ENCODE data around the gene SLC28A1. TPM values are rescaled to one million over a fixed set of nuclear protein-coding genes. Genes with fewer than 3 reads are reported as not detected.

SLC28A1 gene
- polyA plus RNA-seq, 1 donor (not counting 4 experiments of a cell fraction or from before 2014, with no cell fraction given) = not detected

- Histone ChIP-seq H3K36me3 (ENCODE audit: control insufficient read depth in 2 of 2, extremely low read depth in 1 of 2, insufficient read depth in 2 of 2, low read length in 2 of 2) (no peaks in the 10 kb centered on the region), H2AFZ (ENCODE audit: control insufficient read depth, low read length) (no peak overlapping the region), H3K27ac (ENCODE audit: control insufficient read depth, insufficient read depth, low read length) (no peak overlapping the region), H3K4me3 (ENCODE audit: control insufficient read depth in 2 of 3, extremely low read depth in 1 of 3, insufficient read depth in 2 of 3, low read depth in 1 of 3, low read length in 3 of 3) (no peak overlapping the region), H3K9ac (ENCODE audit: control insufficient read depth, extremely low read depth, insufficient read depth, low read length) (no peak overlapping the region), H3K79me2 (ENCODE audit: control insufficient read depth, insufficient read depth, low read length) (no peaks in the 10 kb centered on the region), H3K9me1 (ENCODE audit: control insufficient read depth, extremely low read depth, insufficient read depth, low read length) (no peaks in the 10 kb centered on the region), H3K9me3 (ENCODE audit: control insufficient read depth, low read depth, low read length) (no peaks in the 10 kb centered on the region), H3K27me3 (ENCODE audit: control insufficient read depth, extremely low read depth, insufficient read depth, low read length) (no peaks in the 10 kb centered on the region), H4K20me1 (ENCODE audit: control insufficient read depth, extremely low read depth, insufficient read depth, low read length) (no peaks in the 10 kb centered on the region), H3K4me1 (ENCODE audit: control insufficient read depth, extremely low read depth, insufficient read depth, low read length) (no peaks in the 10 kb centered on the region), H3K4me2 (ENCODE audit: control insufficient read depth, extremely low read depth, insufficient read depth, low read depth, low read length) (no peak overlapping the region)
- FAIRE-seq = no peak
- no peak for TF ChIP-seq EZH2 (IDR thresholded peaks at IDR 0.05; ENCODE audit: low read length)
- dilution Hi-C loops (cut with MboI; ENCODE audit: extremely low pct_ligation_motif_present, low sequenced_read_pairs) = no loop called here
- no peak for DNase-seq (ENCODE audit: low read depth, low spot score)
Measured at GRCh38 chr15:84872009-84872910, 12.2 kb upstream of the SLC28A1 start.

- Histone ChIP-seq H3K9me3 (ENCODE audit: control insufficient read depth, low read depth, low read length) (no peaks in the 10 kb centered on the region), H3K4me3 (ENCODE audit: control insufficient read depth in 2 of 3, extremely low read depth in 1 of 3, insufficient read depth in 2 of 3, low read depth in 1 of 3, low read length in 3 of 3) (no peak overlapping the region), H3K4me1 (ENCODE audit: control insufficient read depth, extremely low read depth, insufficient read depth, low read length) (no peaks in the 10 kb centered on the region), H3K9me1 (ENCODE audit: control insufficient read depth, extremely low read depth, insufficient read depth, low read length) (no peaks in the 10 kb centered on the region), H4K20me1 (ENCODE audit: control insufficient read depth, extremely low read depth, insufficient read depth, low read length) (no peaks in the 10 kb centered on the region), H3K27ac (ENCODE audit: control insufficient read depth, insufficient read depth, low read length) (no peak overlapping the region), H3K27me3 (ENCODE audit: control insufficient read depth, extremely low read depth, insufficient read depth, low read length) (no peaks in the 10 kb centered on the region), H3K79me2 (ENCODE audit: control insufficient read depth, insufficient read depth, low read length) (no peaks in the 10 kb centered on the region), H3K9ac (ENCODE audit: control insufficient read depth, extremely low read depth, insufficient read depth, low read length) (no peak overlapping the region), H3K36me3 (ENCODE audit: control insufficient read depth in 2 of 2, extremely low read depth in 1 of 2, insufficient read depth in 2 of 2, low read length in 2 of 2) (no peaks in the 10 kb centered on the region), H2AFZ (ENCODE audit: control insufficient read depth, low read length) (no peak overlapping the region), H3K4me2 (ENCODE audit: control insufficient read depth, extremely low read depth, insufficient read depth, low read depth, low read length) (no peak overlapping the region)
- TF ChIP-seq CTCF (optimal IDR thresholded peaks at IDR 0.05 in 1 of 3, IDR thresholded peaks at IDR 0.05 in 1 of 3, conservative IDR thresholded peaks at IDR 0.05 in 1 of 3; ENCODE audit: extremely low read depth in 1 of 3, insufficient read depth in 2 of 3, low read length in 3 of 3) (no peak), EZH2 (IDR thresholded peaks at IDR 0.05; ENCODE audit: low read length) (no peak)
- FAIRE-seq (no peak), DNase-seq (ENCODE audit: low read depth, low spot score) (no peak)
- dilution Hi-C loops (cut with MboI; ENCODE audit: extremely low pct_ligation_motif_present, low sequenced_read_pairs) = no loop called here
Measured at GRCh38 chr15:84873997-84874396, 10.5 kb upstream of the SLC28A1 start.

Data from keratinocyte (primary cell).